MM.1S (cell line): ENCODE data around the gene SUPT6H.

Source experiments
- DNase-seq: peaks from one replicate; pipeline ENCODE4 v3.0.0-alpha.2; 2015
- H2AFZ ChIP-seq: fragments of 300-600 bp; sonication (generic); 2 replicates; pipeline ENCODE4 v1.6.0; 2016; ENCODE audit warnings: antibody characterized with exemption, low read length
- H3F3A ChIP-seq: fragments of 300-600 bp; sonication (generic); 2 replicates; pipeline ENCODE4 v1.6.1; 2016; ENCODE audit warnings: mild to moderate bottlenecking, antibody characterized with exemption, low read length, moderate library complexity, mixed read lengths; ENCODE audit not compliant: insufficient read depth
- H3K27ac ChIP-seq: fragments of 300-600 bp; sonication (generic); 2 replicates; pipeline ENCODE4 v1.5.1; 2016; ENCODE audit warnings: mild to moderate bottlenecking, low read length
- H3K27me3 ChIP-seq: fragments of 300-600 bp; sonication (generic); replicated peaks from 2 replicates; pipeline ENCODE4 v1.6.0; 2016; ENCODE audit warnings: low read length; ENCODE audit not compliant: insufficient read depth
- H3K36me3 ChIP-seq: fragments of 300-600 bp; sonication (generic); replicated peaks from 2 replicates; pipeline ENCODE4 v1.6.1; 2016; ENCODE audit warnings: mild to moderate bottlenecking, low read length, mixed read lengths; ENCODE audit not compliant: insufficient read depth
- H3K4me1 ChIP-seq: fragments of 300-600 bp; sonication (generic); 2 replicates; pipeline ENCODE4 v1.6.1; 2016; ENCODE audit warnings: low read length, mixed read lengths
- H3K4me2 ChIP-seq: fragments of 300-600 bp; sonication (generic); 2 replicates; pipeline ENCODE4 v1.6.0; 2016; ENCODE audit warnings: low read depth, low read length
- H3K4me3 ChIP-seq: fragments of 300-600 bp; sonication (generic); 2 replicates; pipeline ENCODE4 v1.5.1; 2016; ENCODE audit warnings: low read length, mixed read lengths
- H3K79me2 ChIP-seq: fragments of 300-600 bp; sonication (generic); 2 replicates; pipeline ENCODE4 v1.6.1; 2016; ENCODE audit warnings: mixed run types, low read length, mixed read lengths
- H3K9ac ChIP-seq: fragments of 300-600 bp; sonication (generic); 2 replicates; pipeline ENCODE4 v1.6.1; 2016; ENCODE audit warnings: low read length, mixed read lengths
- H3K9me2 ChIP-seq: fragments of 300-600 bp; sonication (generic); replicated peaks from 2 replicates; pipeline ENCODE4 v1.6.1; 2016; ENCODE audit warnings: mild to moderate bottlenecking, low read length, mixed read lengths; ENCODE audit not compliant: insufficient read depth
- H3K9me3 ChIP-seq: fragments of 300-600 bp; sonication (generic); replicated peaks from 2 replicates; pipeline ENCODE4 v1.6.1; 2016; ENCODE audit warnings: mild to moderate bottlenecking, low read length, mixed read lengths; ENCODE audit not compliant: insufficient read depth
- H4K20me1 ChIP-seq: fragments of 300-600 bp; sonication (generic); 2 replicates; pipeline ENCODE4 v1.6.1; 2016; ENCODE audit warnings: mild to moderate bottlenecking, low read length, moderate library complexity, mixed read lengths; ENCODE audit not compliant: insufficient read depth
- EZH2 ChIP-seq: fragments of 300-600 bp; sonication (generic); optimal IDR thresholded peaks from 2 replicates; pipeline ENCODE3; 2017; ENCODE audit warnings: low read depth, mild to moderate bottlenecking, antibody characterized with exemption, low read length, mixed read lengths
- EZH2phosphoT487 ChIP-seq: fragments of 300-600 bp; sonication (generic); IDR thresholded peaks from 2 replicates; pipeline ENCODE4 v1.6.1; 2018; ENCODE audit warnings: antibody characterized with exemption, low read length
- TF ChIP-seq, protein P1 (sequence below): fragments of 300-600 bp; sonication (generic); IDR thresholded peaks from 2 replicates; pipeline ENCODE4 v1.5.1; 2016; ENCODE audit warnings: antibody characterized with exemption, low read length, mixed read lengths

Gene SUPT6H

DNA sequence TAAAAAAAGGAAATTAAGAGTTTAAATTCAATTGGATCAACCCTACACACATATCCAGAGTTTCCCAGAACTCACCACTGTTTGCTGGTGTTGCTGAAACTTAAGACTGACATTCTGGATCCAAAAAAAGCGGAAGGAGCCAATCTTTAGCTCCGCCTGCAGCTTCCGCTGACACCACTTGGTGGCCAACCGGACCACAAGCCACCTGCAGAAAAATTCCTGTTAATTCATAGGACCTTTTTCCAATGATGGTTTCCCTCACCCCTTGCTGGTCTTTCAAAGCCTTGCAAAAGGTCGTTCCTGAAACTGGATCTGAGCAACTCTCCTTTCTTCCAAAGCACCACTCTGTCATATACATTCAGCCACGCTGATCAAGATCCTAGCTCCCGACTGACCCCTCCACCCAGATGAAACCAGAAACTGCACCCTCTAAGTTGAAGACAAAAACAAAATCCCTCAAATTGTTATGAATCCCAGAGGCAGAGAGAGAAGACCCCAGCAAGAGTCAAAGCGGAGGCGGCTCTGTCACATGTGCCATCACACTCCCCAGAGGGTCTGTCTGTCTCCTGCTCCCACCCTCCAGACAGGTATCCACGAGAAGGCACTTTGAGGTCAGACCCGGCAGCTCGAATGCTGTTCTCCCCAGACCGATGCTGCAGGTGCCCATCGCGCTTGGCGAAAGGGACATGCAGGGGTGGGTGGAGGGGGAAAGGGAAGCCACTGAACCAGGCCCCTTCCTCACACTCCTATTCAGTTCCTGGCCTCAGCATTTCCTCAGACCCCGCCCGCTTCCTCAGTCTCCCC lies 17.8 kb upstream of the SUPT6H start:
- peak overlapping the region; percentile 44 for H2AFZ ChIP-seq
- H3K4me3 ChIP-seq, result peak overlapping the region; percentile 89
- peaks cover 20% of the 10 kb centered on the region for H3K4me1 ChIP-seq
- H3K9ac ChIP-seq, result peak overlapping the region; percentile 76
- H3K4me2 ChIP-seq, result peak overlapping the region; percentile 76
- peaks cover 12% of the 10 kb centered on the region for H3F3A ChIP-seq
- peaks cover 17% of the 10 kb centered on the region for H3K36me3 ChIP-seq
- H3K27me3 ChIP-seq, result no peaks in the 10 kb centered on the region
- no peaks in the 10 kb centered on the region for H3K9me2 ChIP-seq
- H3K79me2 ChIP-seq, result peaks cover 51% of the 10 kb centered on the region
- H3K27ac ChIP-seq, result peak overlapping the region; percentile 34; the same call in 1 of the 2 replicates
- TF ChIP-seq, protein P1, sequence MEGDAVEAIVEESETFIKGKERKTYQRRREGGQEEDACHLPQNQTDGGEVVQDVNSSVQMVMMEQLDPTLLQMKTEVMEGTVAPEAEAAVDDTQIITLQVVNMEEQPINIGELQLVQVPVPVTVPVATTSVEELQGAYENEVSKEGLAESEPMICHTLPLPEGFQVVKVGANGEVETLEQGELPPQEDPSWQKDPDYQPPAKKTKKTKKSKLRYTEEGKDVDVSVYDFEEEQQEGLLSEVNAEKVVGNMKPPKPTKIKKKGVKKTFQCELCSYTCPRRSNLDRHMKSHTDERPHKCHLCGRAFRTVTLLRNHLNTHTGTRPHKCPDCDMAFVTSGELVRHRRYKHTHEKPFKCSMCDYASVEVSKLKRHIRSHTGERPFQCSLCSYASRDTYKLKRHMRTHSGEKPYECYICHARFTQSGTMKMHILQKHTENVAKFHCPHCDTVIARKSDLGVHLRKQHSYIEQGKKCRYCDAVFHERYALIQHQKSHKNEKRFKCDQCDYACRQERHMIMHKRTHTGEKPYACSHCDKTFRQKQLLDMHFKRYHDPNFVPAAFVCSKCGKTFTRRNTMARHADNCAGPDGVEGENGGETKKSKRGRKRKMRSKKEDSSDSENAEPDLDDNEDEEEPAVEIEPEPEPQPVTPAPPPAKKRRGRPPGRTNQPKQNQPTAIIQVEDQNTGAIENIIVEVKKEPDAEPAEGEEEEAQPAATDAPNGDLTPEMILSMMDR, result peak; percentile 55
- no peak for TF ChIP-seq EZH2
- no peaks in the 10 kb centered on the region for H3K9me3 ChIP-seq
- H4K20me1 ChIP-seq, result 0 out of 2 replicates have a peak, but pooled peaks cover 4% of the 10 kb centered on the region
- DNase-seq, result peak; percentile 64

DNA sequence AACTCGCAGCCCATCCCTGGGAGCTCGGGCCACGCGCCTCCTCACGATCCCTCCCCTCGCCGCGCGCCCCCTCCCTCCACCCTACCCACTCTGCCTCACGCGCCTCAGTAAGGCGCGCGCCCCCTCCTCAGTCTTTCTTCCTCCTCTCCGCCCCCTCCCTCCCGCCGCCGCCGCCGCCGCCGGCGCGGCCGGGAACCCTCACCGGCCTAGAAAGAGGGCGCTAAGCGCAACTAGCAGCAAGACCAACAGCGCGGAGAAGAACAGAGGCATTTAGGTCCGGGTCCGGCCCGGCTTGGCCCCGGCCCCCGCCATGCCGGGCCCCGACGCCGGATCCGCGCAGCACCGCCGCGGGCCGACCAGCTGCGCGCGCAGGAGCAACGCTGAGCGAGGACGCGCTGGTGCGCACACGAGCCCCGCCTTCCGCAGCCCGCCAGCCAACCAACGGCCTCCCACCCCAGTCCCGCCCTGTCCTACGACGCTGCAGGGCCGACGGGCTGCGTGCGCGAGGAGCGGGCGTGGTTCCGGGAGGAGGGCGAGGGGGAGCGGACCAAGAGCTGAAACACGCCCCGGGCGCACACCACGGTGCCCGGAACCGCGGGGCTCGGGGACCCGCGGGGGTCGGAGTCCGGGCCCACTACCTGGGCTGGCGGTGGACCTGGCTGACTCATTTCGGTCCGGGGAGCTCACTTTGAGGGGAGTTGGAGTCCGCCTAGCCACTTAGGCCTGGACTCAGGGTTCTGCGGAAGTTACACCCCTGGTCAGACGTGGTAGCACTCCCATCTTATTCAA lies 17.0 kb upstream of the SUPT6H start, which contains the start of gene BLTP2:
BLTP2 (minus strand) TSS at position 372 of the 789 bp plus-strand sequence; CDS start at position 270, 102 bp downstream.
- Histone ChIP-seq H3K27ac (peak within 1 kb of the TSS; percentile 37; the same call in 1 of the 2 replicates), H3K9me2 (no peaks in the 10 kb centered on the region), H3K4me1 (peaks cover 20% of the 10 kb centered on the region), H4K20me1 (0 out of 2 replicates have a peak, but pooled peaks cover 4% of the 10 kb centered on the region), H3K9me3 (no peaks in the 10 kb centered on the region), H3K4me2 (peak within 1 kb of the TSS; percentile 87), H3K79me2 (peaks cover 44% of the 10 kb centered on the region), H3K4me3 (peak within 1 kb of the TSS; percentile 89), H3K36me3 (peaks cover 17% of the 10 kb centered on the region), H3F3A (peaks cover 12% of the 10 kb centered on the region), H2AFZ (peak within 1 kb of the TSS; percentile 54), H3K9ac (peak within 1 kb of the TSS; percentile 76), H3K27me3 (no peaks in the 10 kb centered on the region)
- TF ChIP-seq, protein P1, result no peak
- TF ChIP-seq EZH2 (no peak), EZH2phosphoT487 (no peak)
- peak; percentile 97 for DNase-seq

- Histone ChIP-seq H3K9me3 (no peaks in the 10 kb centered on the region), H4K20me1 (0 out of 2 replicates have a peak, but pooled peaks cover 4% of the 10 kb centered on the region), H3F3A (peaks cover 12% of the 10 kb centered on the region), H3K27ac (peak overlapping the region; percentile 37; the same call in 1 of the 2 replicates), H3K4me3 (peak overlapping the region; percentile 75), H3K9me2 (no peaks in the 10 kb centered on the region), H3K9ac (peak overlapping the region; percentile 75), H3K27me3 (no peaks in the 10 kb centered on the region), H3K36me3 (peaks cover 17% of the 10 kb centered on the region), H3K79me2 (peaks cover 44% of the 10 kb centered on the region), H3K4me2 (peak overlapping the region; percentile 87), H2AFZ (peak overlapping the region; percentile 54), H3K4me1 (peaks cover 20% of the 10 kb centered on the region)
- no peak for DNase-seq
- TF ChIP-seq, protein P1, result no peak
- TF ChIP-seq EZH2phosphoT487 (no peak), EZH2 (no peak)
Measured at GRCh38 chr17:28645576-28645939, 16.4 kb upstream of the SUPT6H start.
